GM12873 (cell line): ENCODE results near the gene ZNF701.

Source experiments
- TF ChIP-seq, protein P1 (sequence below): IDR thresholded peaks from 2 replicates; pipeline ENCODE4 v1.5.1; 2012; ENCODE audit warnings: low read depth, mild to moderate bottlenecking, moderate library complexity, low read length, control low read depth; ENCODE audit not compliant: insufficient read depth; ENCODE audit errors: missing control alignments

Gene ZNF701

DNA sequence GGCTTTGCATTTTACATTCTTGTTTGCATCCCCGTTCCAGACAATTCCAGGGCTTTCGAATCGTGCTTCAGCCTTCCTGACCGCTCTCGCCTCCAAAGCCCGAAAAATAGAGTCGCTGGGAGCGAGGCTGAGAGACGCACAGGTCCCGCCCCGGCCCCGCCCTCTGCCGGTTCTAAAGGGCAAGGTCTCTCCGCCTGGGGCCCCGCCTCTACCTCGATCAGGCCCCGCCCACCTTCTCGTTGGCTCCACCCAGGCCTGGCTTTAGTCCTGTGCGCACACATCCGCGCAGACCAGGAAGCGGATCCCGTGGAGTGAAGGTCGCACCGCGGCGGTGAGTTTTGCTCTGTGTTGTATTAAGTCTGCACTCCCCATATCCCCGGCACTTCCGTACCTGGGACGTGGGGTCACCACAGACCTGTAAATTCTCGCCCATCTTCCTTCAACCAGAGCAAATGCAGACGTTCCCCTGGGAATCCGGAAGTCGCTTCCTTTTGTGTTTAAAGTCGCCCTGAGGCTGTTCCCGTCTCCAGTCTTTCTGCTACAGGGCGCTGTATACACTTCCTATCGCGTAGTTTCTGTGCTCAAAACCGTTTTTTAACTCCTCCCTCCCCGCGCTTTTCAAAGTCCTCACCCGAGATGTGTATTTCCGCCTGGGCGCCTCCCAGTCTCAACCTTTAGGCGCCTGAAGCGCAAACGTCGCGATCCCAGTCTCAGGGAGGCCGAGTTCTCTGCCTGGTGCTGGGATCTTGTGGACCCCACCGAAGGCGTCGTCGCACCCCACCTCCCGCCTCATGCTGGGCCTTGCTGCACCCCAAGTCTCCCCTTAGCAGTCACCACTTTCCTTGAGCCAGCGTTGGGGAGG lies at the start of gene ZNF701:
TSS of gene ZNF701 (plus strand) at position 288 of the 862 bp plus-strand sequence. CDS start 3,861 bp downstream, outside the sequence.
- TF ChIP-seq, protein P1, sequence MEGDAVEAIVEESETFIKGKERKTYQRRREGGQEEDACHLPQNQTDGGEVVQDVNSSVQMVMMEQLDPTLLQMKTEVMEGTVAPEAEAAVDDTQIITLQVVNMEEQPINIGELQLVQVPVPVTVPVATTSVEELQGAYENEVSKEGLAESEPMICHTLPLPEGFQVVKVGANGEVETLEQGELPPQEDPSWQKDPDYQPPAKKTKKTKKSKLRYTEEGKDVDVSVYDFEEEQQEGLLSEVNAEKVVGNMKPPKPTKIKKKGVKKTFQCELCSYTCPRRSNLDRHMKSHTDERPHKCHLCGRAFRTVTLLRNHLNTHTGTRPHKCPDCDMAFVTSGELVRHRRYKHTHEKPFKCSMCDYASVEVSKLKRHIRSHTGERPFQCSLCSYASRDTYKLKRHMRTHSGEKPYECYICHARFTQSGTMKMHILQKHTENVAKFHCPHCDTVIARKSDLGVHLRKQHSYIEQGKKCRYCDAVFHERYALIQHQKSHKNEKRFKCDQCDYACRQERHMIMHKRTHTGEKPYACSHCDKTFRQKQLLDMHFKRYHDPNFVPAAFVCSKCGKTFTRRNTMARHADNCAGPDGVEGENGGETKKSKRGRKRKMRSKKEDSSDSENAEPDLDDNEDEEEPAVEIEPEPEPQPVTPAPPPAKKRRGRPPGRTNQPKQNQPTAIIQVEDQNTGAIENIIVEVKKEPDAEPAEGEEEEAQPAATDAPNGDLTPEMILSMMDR, result peak; percentile 7

DNA sequence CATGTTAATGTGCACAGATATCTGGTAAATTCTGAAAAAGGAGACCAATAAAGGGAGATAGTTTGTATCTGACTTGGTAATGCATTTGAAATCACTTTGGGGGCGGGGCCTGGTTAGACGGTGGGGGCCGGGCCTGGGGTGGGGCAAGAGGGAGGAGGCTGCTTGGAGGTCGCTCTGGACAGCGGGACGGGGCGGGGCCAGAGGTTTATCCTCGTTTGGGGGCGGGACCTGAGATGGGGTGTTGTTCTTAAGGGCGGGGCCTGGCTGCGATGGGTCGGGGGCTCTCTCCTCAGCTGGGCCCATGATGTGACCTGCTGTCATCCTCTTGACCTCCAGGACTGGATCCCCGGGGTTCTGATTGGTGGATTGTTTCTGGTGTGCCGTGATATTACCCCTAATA lies 47.5 kb upstream of the ZNF701 start:
- TF ChIP-seq, protein P1, result no peak

DNA sequence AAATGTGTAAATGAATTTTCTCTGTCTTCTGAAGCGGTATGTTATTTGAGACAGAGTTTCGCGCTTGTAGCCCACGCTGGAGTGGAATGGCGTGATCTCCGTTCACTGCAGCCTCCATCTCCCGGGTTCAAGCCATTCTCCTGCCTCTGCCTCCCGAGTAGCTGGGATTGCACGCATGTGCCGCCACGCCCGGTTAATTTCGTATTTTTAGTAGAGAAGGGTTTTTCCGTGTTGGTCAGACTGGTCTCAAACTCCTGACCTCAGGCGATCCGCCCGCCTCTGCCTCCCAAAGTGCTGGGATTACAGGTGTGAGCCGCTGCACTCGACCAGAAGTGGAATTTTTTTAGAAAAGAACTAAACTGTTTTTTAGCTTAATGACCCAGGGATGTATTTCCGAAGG lies 46.0 kb upstream of the ZNF701 start:
- TF ChIP-seq, protein P1, result no peak

DNA sequence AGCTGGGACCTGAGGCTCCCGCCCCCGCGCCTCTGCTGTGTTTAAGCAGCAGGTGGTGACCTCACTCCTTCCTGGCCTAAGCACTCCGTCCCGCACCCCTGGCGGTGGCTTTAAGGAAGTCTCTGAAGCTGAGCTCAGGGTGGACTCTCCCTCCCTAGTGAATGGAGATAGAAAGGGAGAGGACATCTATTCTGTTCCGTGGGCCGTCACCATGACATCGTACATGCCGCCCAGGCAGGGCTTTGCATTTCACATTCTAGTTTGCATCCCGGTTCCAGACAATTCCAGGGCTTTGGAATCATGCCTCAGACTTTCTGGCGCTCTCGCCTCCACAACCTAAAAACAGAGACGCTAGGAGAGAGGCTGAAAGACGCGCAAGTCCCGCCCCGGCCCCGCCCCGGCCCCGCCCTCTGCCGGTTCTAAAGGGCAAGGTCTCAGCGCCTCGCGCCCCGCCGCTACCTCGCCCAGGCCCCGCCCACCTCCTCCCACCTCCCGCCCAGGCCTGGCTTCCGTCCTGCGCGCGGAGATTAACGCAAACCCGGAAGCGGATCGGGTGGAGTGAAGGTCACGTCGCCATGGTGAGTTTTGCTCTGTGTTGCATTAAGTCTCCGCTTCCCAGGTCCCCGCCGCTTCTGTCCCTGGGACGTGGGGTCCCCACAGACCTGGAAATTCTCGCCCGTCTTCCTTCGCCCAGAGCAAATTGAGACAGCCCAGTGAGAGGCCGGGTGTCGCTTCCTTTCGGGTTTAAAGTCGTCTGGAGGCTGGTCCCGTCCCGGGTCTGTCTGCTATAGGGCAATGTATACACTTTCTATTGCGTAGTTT lies 42.7 kb upstream of the ZNF701 start, which contains the start of gene ZNF808:
TSS of gene ZNF808 (plus strand) at position 535 of the 822 bp plus-strand sequence. CDS start 15,617 bp downstream, outside the sequence.
- TF ChIP-seq, protein P1, result peak; percentile 74

DNA sequence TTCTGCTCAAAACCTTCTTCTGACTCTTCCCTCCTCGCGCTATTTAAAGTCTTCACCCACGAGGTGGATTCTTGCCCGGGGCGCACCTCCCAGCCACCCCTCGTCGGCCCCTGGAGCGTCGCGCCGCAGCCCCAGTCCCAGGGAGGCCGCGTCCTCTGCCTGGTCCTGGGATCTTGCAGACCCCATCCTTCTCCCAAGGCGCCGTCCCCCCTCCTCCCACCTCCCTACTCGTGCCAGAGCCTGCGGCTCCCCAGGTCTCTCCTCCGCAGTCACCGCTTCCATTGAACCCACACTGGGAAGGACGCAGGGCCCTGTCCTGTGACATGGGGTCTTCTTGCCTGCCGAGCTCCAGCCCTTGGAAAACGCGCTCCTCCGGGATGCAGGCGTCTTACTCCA lies 42.1 kb upstream of the ZNF701 start:
- TF ChIP-seq, protein P1, result no peak

DNA sequence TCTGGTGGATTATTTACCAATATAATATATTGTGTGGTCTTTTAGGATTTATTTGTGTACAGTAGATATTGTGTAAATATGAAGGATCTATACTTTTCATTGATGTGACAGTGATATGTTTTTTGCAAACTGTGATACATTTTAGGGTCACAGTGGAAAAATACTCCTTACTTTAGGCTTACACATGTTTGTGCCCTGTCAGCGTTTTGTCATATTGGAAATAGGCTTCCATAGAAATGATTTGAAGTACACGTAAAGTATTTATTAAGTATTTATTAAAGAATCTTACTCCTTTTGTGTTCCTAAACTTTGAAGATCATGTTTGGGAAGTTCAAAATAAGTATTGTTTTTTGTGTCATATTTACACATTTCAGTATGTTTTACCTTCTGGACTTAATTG lies 37.6 kb upstream of the ZNF701 start:
- TF ChIP-seq, protein P1, result no peak

DNA sequence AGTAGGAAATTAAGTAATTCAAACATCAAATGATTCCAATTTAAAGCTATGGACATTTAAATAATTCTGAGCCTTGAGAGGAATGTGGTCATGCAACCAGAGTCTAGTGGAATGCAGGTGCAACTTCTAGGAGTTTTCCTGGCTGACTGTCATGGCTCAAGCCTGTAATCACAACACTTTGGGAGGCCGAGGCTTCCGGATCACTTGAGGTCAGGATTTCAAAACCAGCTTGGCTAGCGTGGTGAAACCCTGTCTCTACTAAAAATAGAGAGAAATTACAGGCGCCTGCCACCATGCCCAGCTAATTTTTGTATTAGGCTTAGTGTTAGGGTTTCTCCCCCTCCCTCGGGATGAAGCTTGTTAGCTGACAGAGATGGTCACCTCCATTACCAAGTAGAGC lies 36.2 kb upstream of the ZNF701 start:
- TF ChIP-seq, protein P1, result no peak
